GM21825 (cell line): ENCODE results near the gene IFNGR1.
A peak's percentile ranks its signal among the peaks of the same experiment; 100 is the strongest.
"Not testable (repeated sequence)": the region's sequence is repeated elsewhere in the genome, so short reads cannot be mapped to it uniquely, and the experiment has no call there.

Experiments
- ATAC-seq: cut with Tn5 transposase; IDR thresholded peaks from one replicate; pipeline ENCODE4 v1.9.1; 2021; ENCODE audit warnings: mild to moderate bottlenecking, moderate library complexity; ENCODE audit not compliant: unreplicated experiment

IFNGR1 gene

GRCh38 chr6:137218917-137219663 is at the start of gene IFNGR1:
TSS of gene IFNGR1 (minus strand) at chr6:137219385. CDS start at chr6:137219327, 58 bp downstream.
- peak; percentile 91 for ATAC-seq

GRCh38 chr6:137268911-137269310 is 49.7 kb upstream of the IFNGR1 start:
- no peak for ATAC-seq

GRCh38 chr6:137266309-137266586 is 47.1 kb upstream of the IFNGR1 start:
- ATAC-seq = no peak

GRCh38 chr6:137265561-137266308 is 46.5 kb upstream of the IFNGR1 start:
- no peak for ATAC-seq

GRCh38 chr6:137264311-137265075 is 45.3 kb upstream of the IFNGR1 start:
- ATAC-seq = no peak

- ATAC-seq = peak; percentile 65
These were observed 42.6 kb upstream of the IFNGR1 start for GRCh38 chr6:137261761-137262160.

- ATAC-seq = no peak
These were observed 42.2 kb upstream of the IFNGR1 start for GRCh38 chr6:137261361-137261760.

GRCh38 chr6:137260217-137260616 is 41.0 kb upstream of the IFNGR1 start:
- no peak for ATAC-seq

GRCh38 chr6:137259349-137259748 is 40.2 kb upstream of the IFNGR1 start:
- ATAC-seq = no peak

- ATAC-seq = no peak
These were observed 39.0 kb upstream of the IFNGR1 start for GRCh38 chr6:137258170-137258569.

- no peak for ATAC-seq
These were observed 37.3 kb upstream of the IFNGR1 start for GRCh38 chr6:137256350-137257103.

- no peak for ATAC-seq
These were observed 35.8 kb upstream of the IFNGR1 start for GRCh38 chr6:137254966-137255365.

GRCh38 chr6:137254430-137254829 is 35.2 kb upstream of the IFNGR1 start:
- ATAC-seq = not testable (repeated sequence)

GRCh38 chr6:137248702-137249101 is 29.5 kb upstream of the IFNGR1 start:
- ATAC-seq = peak; percentile 52

- ATAC-seq = no peak
These were observed 28.5 kb upstream of the IFNGR1 start for GRCh38 chr6:137247724-137248123.

GRCh38 chr6:137246791-137247202 is 27.6 kb upstream of the IFNGR1 start:
- no peak for ATAC-seq

- ATAC-seq = no peak
These were observed 27.0 kb upstream of the IFNGR1 start for GRCh38 chr6:137246164-137246563.

- no peak for ATAC-seq
These were observed 22.4 kb upstream of the IFNGR1 start for GRCh38 chr6:137241481-137242038.

GRCh38 chr6:137240168-137240567 is 21.0 kb upstream of the IFNGR1 start:
- ATAC-seq = no peak

- ATAC-seq = no peak
These were observed 18.4 kb upstream of the IFNGR1 start for GRCh38 chr6:137237413-137238170.
